ENCODE data around the gene QSER1. TPM values are rescaled to one million over a fixed set of nuclear protein-coding genes. Genes with fewer than 3 reads are reported as not detected.
"Not testable (repeated sequence)": the region's sequence is repeated elsewhere in the genome, so short reads cannot be mapped to it uniquely, and the experiment has no call there.

QSER1 gene
- total RNA-seq, 2 donors from 2014 or later, result 27.7 to 36.1 TPM

GRCh38 chr11:32884023-32884422 is 8.6 kb upstream of the QSER1 start:
- no peak for TF ChIP-seq POLR2A (IDR thresholded peaks at IDR 0.05)
- no peak for TF ChIP-seq CTCF (IDR thresholded peaks at IDR 0.05)

GRCh38 chr11:32884770-32885384 is 7.7 kb upstream of the QSER1 start:
- no peak overlapping the region for H3K4me3 ChIP-seq
- DNase-seq (no peak), ATAC-seq (no peak)
- H3K36me3 ChIP-seq (replicated peaks in 1 of 2; ENCODE audit: insufficient read depth in 1 of 2, low read depth in 2 of 2), result no peaks in the 10 kb centered on the region
- H3K27me3 ChIP-seq, result no peaks in the 10 kb centered on the region
- no peak overlapping the region for H3K27ac ChIP-seq
- no peaks in the 10 kb centered on the region for H3K9me3 ChIP-seq
- H3K4me1 ChIP-seq, result no peaks in the 10 kb centered on the region
- 37 to 65% methylated on average over 3 of the region's 3 CpGs for WGBS, 2 donors
- TF ChIP-seq POLR2A (IDR thresholded peaks at IDR 0.05), result no peak
- TF ChIP-seq CTCF (IDR thresholded peaks at IDR 0.05), result peak in 6 of 7 experiments; percentile 24 to 46 (median 32)
- intact Hi-C loops (cut with DNase I), result no loop called here

More at GRCh38 chr11:32884023-32884422, 8.6 kb upstream of the QSER1 start:
- ATAC-seq (no peak), DNase-seq (no peak)
- H3K4me1 ChIP-seq, result no peaks in the 10 kb centered on the region
- H3K27me3 ChIP-seq, result no peaks in the 10 kb centered on the region
- WGBS, 2 donors, result 61 to 73% methylated on average over 3 of the region's 3 CpGs
- intact Hi-C loops (cut with DNase I), result no loop called here
- no peak overlapping the region for H3K27ac ChIP-seq
- no peaks in the 10 kb centered on the region for H3K9me3 ChIP-seq
- no peaks in the 10 kb centered on the region for H3K36me3 ChIP-seq (replicated peaks in 1 of 2; ENCODE audit: insufficient read depth in 1 of 2, low read depth in 2 of 2)
- H3K4me3 ChIP-seq, result no peak overlapping the region

GRCh38 chr11:32885556-32885955 is 7.1 kb upstream of the QSER1 start:
- TF ChIP-seq POLR2A (IDR thresholded peaks at IDR 0.05), result no peak
- TF ChIP-seq CTCF (IDR thresholded peaks at IDR 0.05), result no peak
- WGBS, 2 donors, result 83 to 91% methylated on average over 9 of the region's 9 CpGs

GRCh38 chr11:32886180-32886579 is 6.4 kb upstream of the QSER1 start:
- Histone ChIP-seq H3K27me3 (no peaks in the 10 kb centered on the region), H3K27ac (no peak overlapping the region), H3K4me1 (peaks cover 1% of the 10 kb centered on the region), H3K9me3 (no peaks in the 10 kb centered on the region), H3K36me3 (replicated peaks in 1 of 2; ENCODE audit: insufficient read depth in 1 of 2, low read depth in 2 of 2) (no peaks in the 10 kb centered on the region), H3K4me3 (no peak overlapping the region)
- DNase-seq, result no peak
- ATAC-seq, result no peak
- WGBS, 2 donors, result 64 to 74% methylated on average over 3 of the region's 3 CpGs
- intact Hi-C loops (cut with DNase I), result no loop called here
- TF ChIP-seq POLR2A (IDR thresholded peaks at IDR 0.05), result no peak
- TF ChIP-seq CTCF (IDR thresholded peaks at IDR 0.05), result no peak

More at GRCh38 chr11:32885556-32885955, 7.1 kb upstream of the QSER1 start:
- Histone ChIP-seq H3K9me3 (no peaks in the 10 kb centered on the region), H3K27ac (no peak overlapping the region), H3K4me3 (no peak overlapping the region), H3K4me1 (no peaks in the 10 kb centered on the region), H3K36me3 (replicated peaks in 1 of 2; ENCODE audit: insufficient read depth in 1 of 2, low read depth in 2 of 2) (no peaks in the 10 kb centered on the region), H3K27me3 (no peaks in the 10 kb centered on the region)
- intact Hi-C loops (cut with DNase I), result no loop called here
- DNase-seq (no peak), ATAC-seq (no peak)

GRCh38 chr11:32887707-32888383 is 4.8 kb upstream of the QSER1 start:
- H3K4me1 ChIP-seq; H3K4me3 ChIP-seq; H3K27me3 ChIP-seq; ATAC-seq; H3K27ac ChIP-seq; H3K36me3 ChIP-seq (replicated peaks in 1 of 2; ENCODE audit: insufficient read depth in 1 of 2, low read depth in 2 of 2); intact Hi-C loops (cut with DNase I); H3K9me3 ChIP-seq; DNase-seq: not testable (repeated sequence)
- 90 to 99% methylated on average over 16 to 20 of the region's 20 CpGs for WGBS, 2 donors

GRCh38 chr11:32888384-32888710 is 4.3 kb upstream of the QSER1 start:
- H3K9me3 ChIP-seq; ATAC-seq; H3K36me3 ChIP-seq (replicated peaks in 1 of 2; ENCODE audit: insufficient read depth in 1 of 2, low read depth in 2 of 2); DNase-seq; intact Hi-C loops (cut with DNase I); H3K27me3 ChIP-seq; H3K27ac ChIP-seq; H3K4me1 ChIP-seq; H3K4me3 ChIP-seq: not testable (repeated sequence)
- WGBS, 2 donors, result 94% methylated on average over 15 to 16 of the region's 17 CpGs

Measured in body of pancreas (tissue), 4 donors.